H1 (cell line): ENCODE data around the gene BRAT1. TPM values are rescaled to one million over a fixed set of nuclear protein-coding genes. Genes with fewer than 3 reads are reported as not detected.

Source experiments
- CTCF ChIA-PET: fragments of 300-600 bp; sonication (Branson Sonifier 250); formaldehyde crosslinking; loops from one replicate; lab custom pipeline; 2021; ENCODE audit not compliant: partially characterized antibody; lab: Charles Lee
- POLR2A ChIA-PET: fragments of 300-600 bp; sonication (Branson Sonifier 250); formaldehyde crosslinking; loops from one replicate; lab custom pipeline; 2021; ENCODE audit warnings: inconsistent platforms; ENCODE audit not compliant: partially characterized antibody; lab: Charles Lee
- DNase-seq, 2 experiments: peaks; one replicate each; pipeline versions ENCODE4 v3.0.0 to v3.0.0-alpha.2; 2010 to 2022; ENCODE audit warnings: low spot score in 2 of 2, low read depth in 1 of 2, mixed read lengths in 1 of 2
- FAIRE-seq: peaks from 2 replicates; lab custom pipeline; 2011; peaks lifted over from hg19 to GRCh38; lab: Jason Lieb, UNC
- H2AFZ ChIP-seq: 2 replicates; pipeline ENCODE4 v1.8.1; 2012; ENCODE audit warnings: low read length, inconsistent platforms
- H2AK5ac ChIP-seq: 2 replicates; pipeline ENCODE4 v1.6.1; 2013; ENCODE audit warnings: low read depth, low read length
- H2BK120ac ChIP-seq: replicated peaks from 2 replicates; pipeline ENCODE3; 2013; ENCODE audit warnings: low read depth, low read length, inconsistent platforms
- H2BK12ac ChIP-seq: 2 replicates; pipeline ENCODE4 v1.6.1; 2013; ENCODE audit warnings: low read depth, low read length
- H2BK15ac ChIP-seq: 2 replicates; pipeline ENCODE4 v1.6.1; 2013; ENCODE audit warnings: low read length
- H2BK20ac ChIP-seq: 2 replicates; pipeline ENCODE4 v1.6.1; 2013; ENCODE audit warnings: low read length
- H2BK5ac ChIP-seq: 2 replicates; pipeline ENCODE4 v1.6.1; 2013; ENCODE audit warnings: low read depth, low read length
- H3K14ac ChIP-seq: 2 replicates; pipeline ENCODE4 v1.6.1; 2013; ENCODE audit warnings: inconsistent platforms; ENCODE audit not compliant: insufficient read length
- H3K18ac ChIP-seq: 2 replicates; pipeline ENCODE4 v1.6.1; 2013; ENCODE audit warnings: low read length; ENCODE audit errors: extremely low read depth
- H3K23ac ChIP-seq: 2 replicates; pipeline ENCODE4 v1.6.1; 2013; ENCODE audit warnings: inconsistent platforms; ENCODE audit not compliant: insufficient read length
- H3K23me2 ChIP-seq: 2 replicates; pipeline ENCODE4 v1.6.1; 2013; ENCODE audit warnings: low read depth, low read length
- H3K27ac ChIP-seq: 2 replicates; pipeline ENCODE4 v1.6.1; 2011; ENCODE audit warnings: low read depth, low read length, inconsistent platforms
- H3K27me3 ChIP-seq, 4 experiments: replicated peaks in 1 of 4; 1 replicate in 1 of 4; 2 replicates in 3 of 4; pipeline versions ENCODE4 v1.6.1 to v1.8.1; 2011 to 2013; ENCODE audit warnings: low read length in 3 of 4, mild to moderate bottlenecking in 3 of 4, inconsistent platforms in 2 of 4, mixed read lengths in 2 of 4, moderate library complexity in 1 of 4; ENCODE audit not compliant: control insufficient read depth in 3 of 4, insufficient read depth in 3 of 4; ENCODE audit errors: extremely low read depth in 1 of 4
- H3K36me3 ChIP-seq, 4 experiments: 2 replicates each; pipeline versions ENCODE4 v1.6.1 to v1.8.1; 2011 to 2013; ENCODE audit warnings: mild to moderate bottlenecking in 4 of 4, low read length in 3 of 4, moderate library complexity in 2 of 4, control low read depth in 1 of 4, inconsistent platforms in 1 of 4; ENCODE audit not compliant: insufficient read depth in 4 of 4, control insufficient read depth in 2 of 4
- H3K4ac ChIP-seq: replicated peaks from 2 replicates; pipeline ENCODE3; 2013; ENCODE audit warnings: low read length, low read depth, mixed read lengths, inconsistent platforms; ENCODE audit not compliant: insufficient read length
- H3K4me1 ChIP-seq, 4 experiments: replicated peaks in 1 of 4; 1 replicate in 1 of 4; 2 replicates in 3 of 4; pipeline versions ENCODE4 v1.6.1 to v1.8.1; 2011 to 2013; ENCODE audit warnings: low read length in 3 of 4, inconsistent platforms in 2 of 4, mixed read lengths in 1 of 4; ENCODE audit not compliant: insufficient read depth in 4 of 4, control insufficient read depth in 3 of 4
- H3K4me2 ChIP-seq, 2 experiments: 2 replicates each; pipeline versions ENCODE4 v1.6.1 to v1.8.1; 2011 to 2013; ENCODE audit warnings: low read depth in 2 of 2, low read length in 2 of 2, control low read depth in 1 of 2, inconsistent platforms in 1 of 2, mild to moderate bottlenecking in 1 of 2; ENCODE audit not compliant: insufficient read depth in 1 of 2
- H3K4me3 ChIP-seq, 4 experiments: fragments of 200-600, 300-600 bp in 1 of 4; sonication (generic), shearing (Covaris generic), sonication (Bioruptor Twin) in 1 of 4; 2 replicates each; pipeline versions ENCODE4 v1.5.1 to v1.8.1; 2011 to 2016; ENCODE audit warnings: low read length in 4 of 4, low read depth in 3 of 4, control low read depth in 2 of 4, inconsistent platforms in 2 of 4, mild to moderate bottlenecking in 2 of 4, mixed read lengths in 1 of 4, moderate library complexity in 1 of 4; ENCODE audit not compliant: insufficient read depth in 2 of 4; ENCODE audit errors: extremely low read depth in 1 of 4
- H3K56ac ChIP-seq: replicated peaks from 2 replicates; pipeline ENCODE3; 2013; ENCODE audit warnings: low read depth, mild to moderate bottlenecking, mixed read lengths, low read length, inconsistent platforms; ENCODE audit not compliant: insufficient read length
- H3K79me1 ChIP-seq: 2 replicates; pipeline ENCODE4 v1.6.1; 2013; ENCODE audit warnings: low read depth, low read length, control low read depth
- H3K79me2 ChIP-seq, 2 experiments: 2 replicates each; pipeline versions ENCODE4 v1.6.1 to v1.8.1; 2012 to 2013; ENCODE audit warnings: low read length in 2 of 2, mild to moderate bottlenecking in 2 of 2, inconsistent platforms in 1 of 2; ENCODE audit not compliant: insufficient read depth in 2 of 2, control insufficient read depth in 1 of 2
- H3K9ac ChIP-seq, 4 experiments: replicated peaks in 1 of 4; 1 replicate in 1 of 4; 2 replicates in 3 of 4; pipeline versions ENCODE4 v1.6.1 to v1.8.1; 2011 to 2013; ENCODE audit warnings: low read depth in 3 of 4, low read length in 3 of 4, control low read depth in 2 of 4, mild to moderate bottlenecking in 2 of 4, moderate library complexity in 2 of 4, inconsistent platforms in 1 of 4; ENCODE audit errors: extremely low read depth in 1 of 4
- H3K9me3 ChIP-seq, 2 experiments: 2 replicates each; pipeline versions ENCODE4 v1.6.1 to v1.8.1; 2012 to 2013; ENCODE audit warnings: mild to moderate bottlenecking in 2 of 2, moderate library complexity in 2 of 2, control low read depth in 1 of 2, inconsistent platforms in 1 of 2, low read depth in 1 of 2, low read length in 1 of 2, mixed read lengths in 1 of 2; ENCODE audit not compliant: insufficient read depth in 2 of 2
- H4K20me1 ChIP-seq, 2 experiments: replicated peaks in 1 of 2; 2 replicates each; pipeline versions ENCODE3 to v1.8.1; 2011 to 2013; ENCODE audit warnings: inconsistent platforms in 2 of 2, low read length in 2 of 2, mild to moderate bottlenecking in 1 of 2; ENCODE audit not compliant: insufficient read depth in 2 of 2, control insufficient read depth in 1 of 2
- H4K5ac ChIP-seq: 2 replicates; pipeline ENCODE4 v1.6.1; 2013; ENCODE audit warnings: low read length, low read depth, mixed read lengths, inconsistent platforms; ENCODE audit not compliant: insufficient read length
- H4K8ac ChIP-seq: 2 replicates; pipeline ENCODE4 v1.8.0; 2013; ENCODE audit warnings: mild to moderate bottlenecking, moderate library complexity, low read length, inconsistent platforms; ENCODE audit not compliant: insufficient read depth; ENCODE audit errors: extremely low read depth
- H4K91ac ChIP-seq: replicated peaks from 2 replicates; pipeline ENCODE3; 2013; ENCODE audit warnings: low read length, mixed read lengths, inconsistent platforms; ENCODE audit not compliant: insufficient read length
- EZH2 ChIP-seq: fragments of 200-600 bp; sonication (generic); IDR thresholded peaks from 2 replicates; pipeline ENCODE4 v1.7.1; 2012; ENCODE audit warnings: low read depth, mild to moderate bottlenecking, moderate library complexity, low read length, inconsistent platforms; ENCODE audit not compliant: severe bottlenecking
- GTF2F1 ChIP-seq: IDR thresholded peaks from 2 replicates; pipeline ENCODE4 v1.6.1; 2012; ENCODE audit warnings: low read depth, low read length, improper control_type of control experiment, borderline replicate concordance
- POU5F1 ChIP-seq: IDR thresholded peaks from 2 replicates; pipeline ENCODE4 v1.6.1; 2011; ENCODE audit warnings: low read depth, mild to moderate bottlenecking, low read length, moderate library complexity
- USF2 ChIP-seq: IDR thresholded peaks from 2 replicates; pipeline ENCODE4 v1.6.1; 2011; ENCODE audit warnings: low read length, improper control_type of control experiment
- whole genome bisulfite sequencing, 2 experiments: shearing (Covaris generic) in 1 of 2; methylation state at CpG; one replicate each; pipeline versions ENCODE4 v1.1.6 to v1.1.7; 2013 to 2015; ENCODE audit warnings: low lambda C conversion rate in 2 of 2, mixed read lengths in 2 of 2, inconsistent platforms in 1 of 2, low coverage in 1 of 2, missing lambda C conversion rate in 1 of 2; ENCODE audit not compliant: insufficient replicate concordance in 2 of 2, insufficient coverage in 1 of 2, insufficient read length in 1 of 2; ENCODE audit errors: extremely low coverage in 1 of 2, missing lambda C conversion rate in 1 of 2; 5-methylcytosine and 5-hydroxymethylcytosine counted together
- polyA plus RNA-seq, 7 experiments: library from polyadenylated mRNA; depleted of rRNA in 3 of 7; stranded (reverse) in 5 of 7; unstranded in 2 of 7; fragments of >200 nt in 5 of 7; fragments of 200-250 nt in 2 of 7; gene quantifications; 1 replicate in 5 of 7; 2 replicates in 1 of 7; 4 replicates in 1 of 7; pipeline versions ENCODE4 v1.2.1 to v1.2.3, GENCODE V29; 2011 to 2013; ENCODE audit warnings: missing spikeins in 2 of 7, mixed read lengths in 2 of 7
- total RNA-seq: library from RNA; stranded (reverse); fragmentation: NEBNext Ultra II Directional; extraction: Animal tissue kit (Norgen Biotek cat#: 25700); gene quantifications from 2 replicates; pipeline ENCODE4 v1.2.1, GENCODE V29; 2021

BRAT1 gene
- total and polyA plus RNA-seq, 2 of the 8 experiments (the other 6 are each of a cell fraction or from before 2014, with no cell fraction given) = 36.8 to 42.3 TPM

DNA sequence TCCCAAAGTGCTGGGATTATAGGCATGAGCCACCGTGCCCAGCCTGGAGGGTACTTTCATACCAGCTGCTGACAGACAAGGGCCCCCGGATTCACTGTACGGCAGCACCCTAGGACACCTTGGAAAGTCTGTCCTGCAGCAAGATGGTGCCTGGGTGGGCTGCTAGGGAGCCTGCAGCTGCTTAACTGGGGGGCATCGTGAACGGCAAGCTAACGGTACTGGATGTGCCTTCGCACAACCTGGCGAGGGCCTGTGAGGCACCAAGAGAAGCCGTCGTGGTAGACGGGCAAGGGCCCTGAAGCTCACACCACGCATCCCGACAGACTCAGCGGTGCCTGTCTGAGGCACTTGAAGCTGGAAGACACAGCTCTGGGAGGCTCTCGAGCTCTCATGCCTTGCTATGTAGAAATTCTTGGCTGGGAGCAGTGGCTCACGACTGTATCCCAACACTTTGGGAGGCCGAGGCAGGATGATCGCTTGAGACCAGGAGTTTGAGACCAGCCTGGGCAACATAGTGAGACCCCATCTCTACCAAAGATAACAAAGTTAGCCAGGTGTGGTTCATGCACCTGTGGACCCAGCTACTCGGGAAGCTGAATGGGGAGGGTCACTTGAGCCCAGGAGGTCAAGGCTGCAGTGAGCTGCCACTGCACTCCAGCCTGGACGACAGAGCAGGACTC lies 9.4 kb downstream of the BRAT1 start:
- Histone ChIP-seq H3K23me2 (no peaks in the 10 kb centered on the region), H4K5ac (no peak overlapping the region), H2BK20ac (no peak overlapping the region), H2BK15ac (no peak overlapping the region), H3K27ac (no peak overlapping the region), H3K27me3 (no peaks in the 10 kb centered on the region), H4K91ac (no peak overlapping the region), H3K4me2 (no peak overlapping the region), H2AK5ac (no peak overlapping the region), H4K8ac (no peak overlapping the region), H3K56ac (no peak overlapping the region), H3K79me1 (no peaks in the 10 kb centered on the region), H3K9ac (no peak overlapping the region), H3K36me3 (peaks cover 14 to 53% (median 28%) of the 10 kb centered on the region in 4 experiments; a peak in 7 of 8 replicates), H3K4ac (no peak overlapping the region), H2BK5ac (no peak overlapping the region), H2AFZ (no peak overlapping the region), H3K79me2 (no peaks in the 10 kb centered on the region; a peak in 1 of 4 replicates), H3K4me3 (no peak overlapping the region), H3K4me1 (no peaks in the 10 kb centered on the region), H2BK12ac (no peak overlapping the region), H3K14ac (no peak overlapping the region), H3K23ac (no peak overlapping the region), H3K9me3 (no peaks in the 10 kb centered on the region), H3K18ac (no peak overlapping the region), H2BK120ac (no peak overlapping the region), H4K20me1 (peaks cover 0 to 14% of the 10 kb centered on the region in 2 experiments)
- FAIRE-seq (no peak), DNase-seq (no peak)
- ChIA-PET CTCF (interaction anchor here (1.0 to 3.0 kb wide), 5 partner anchors 8 to 77 kb away, joined by 3 to 7 read pairs (median 4); no protein-coding TSS in a partner anchor), POLR2A (interaction anchor here (1.0 to 2.5 kb wide), 3 partner anchors 8 to 22 kb away, joined by 3 to 6 read pairs (median 5); partner anchors contain the start of gene BRAT1)
- WGBS, 2 experiments = 96% methylated on average over 20 of the region's 20 CpGs; no CpG with 5 or more reads in 1 of the 2 experiments
- TF ChIP-seq USF2 (no peak), POU5F1 (no peak), GTF2F1 (no peak), EZH2 (no peak)
